GM13977 (cell line): ENCODE data around the gene FOXJ3.
A peak's percentile ranks its signal among the peaks of the same experiment; 100 is the strongest.

Source experiments
- DNase-seq: peaks from one replicate; pipeline ENCODE4 v3.0.0; 2012; ENCODE audit warnings: low spot score
- CTCF ChIP-seq: IDR thresholded peaks from 2 replicates; pipeline ENCODE4 v1.5.1; 2012; ENCODE audit warnings: mild to moderate bottlenecking, control low read depth; ENCODE audit not compliant: insufficient read depth; ENCODE audit errors: extremely low read depth, missing control alignments
- in situ Hi-C: fragments of 300-500 bp; cut with MboI; formaldehyde crosslinking; loops from one replicate; pipeline ENCODE4 v1.12.0; 2022; ENCODE audit warnings: low sequenced_read_pairs, low pct_unique_long_range_greater_than_20kb, mixed read lengths, inconsistent platforms; ENCODE audit not compliant: unreplicated experiment

Gene FOXJ3

GRCh38 chr1:42335809-42336518 is 929 bp upstream of the FOXJ3 start:
- in situ Hi-C loops, result loop anchor here (25.0 kb wide), 1 partner anchor 401 kb away; the partner anchor contains the start of gene CLDN19
- DNase-seq, result peak; percentile 25
- no peak for TF ChIP-seq CTCF

GRCh38 chr1:42334240-42335049 is 590 bp downstream of the FOXJ3 start:
- in situ Hi-C loops, result loop anchor here (25.0 kb wide), 1 partner anchor 403 kb away; the partner anchor contains the start of gene CLDN19
- peak; percentile 20 for TF ChIP-seq CTCF
- peak; percentile 48 for DNase-seq

- in situ Hi-C loops, result loop anchor here (25.0 kb wide), 1 partner anchor 404 kb away; the partner anchor contains the start of gene CLDN19
- peak; percentile 50 for DNase-seq
Measured at GRCh38 chr1:42333662-42334239, 1.3 kb downstream of the FOXJ3 start.

GRCh38 chr1:42332877-42333276 is 2.2 kb downstream of the FOXJ3 start:
- DNase-seq, result no peak
- in situ Hi-C loops, result loop anchor here (25.0 kb wide), 1 partner anchor 404 kb away; the partner anchor contains the start of gene CLDN19
- no peak for TF ChIP-seq CTCF

More at GRCh38 chr1:42333662-42334239, 1.3 kb downstream of the FOXJ3 start:
- TF ChIP-seq CTCF, result no peak

GRCh38 chr1:42330215-42330614 is 4.8 kb downstream of the FOXJ3 start:
- in situ Hi-C loops, result loop anchor here (25.0 kb wide), 1 partner anchor 407 kb away; the partner anchor contains the start of gene CLDN19
- DNase-seq, result no peak
- no peak for TF ChIP-seq CTCF

- no peak for DNase-seq
- no peak for TF ChIP-seq CTCF
- in situ Hi-C loops, result loop anchor here (25.0 kb wide), 1 partner anchor 408 kb away; the partner anchor contains the start of gene CLDN19
Measured at GRCh38 chr1:42328916-42329496, 6.0 kb downstream of the FOXJ3 start.
